HepG2 (cell line): ENCODE data around the gene CCDC7. TPM values are rescaled to one million over a fixed set of nuclear protein-coding genes. Genes with fewer than 3 reads are reported as not detected.
"Not testable (repeated sequence)": the region's sequence is repeated elsewhere in the genome, so short reads cannot be mapped to it uniquely, and the experiment has no call there.

Experiments used
- ATAC-seq: fragments of 200-7000 bp; cut with Tn5 transposase; 3 replicates; pipeline ENCODE4 v1.9.1; 2020; ENCODE audit warnings: mild to moderate bottlenecking, moderate library complexity
- BruUV-seq: library from RNA; stranded (reverse); fragments of 400-500 nt; replicated peaks from 2 replicates; lab custom pipeline; 2021; lab: Mats Ljungman, UMichigan
- CTCF ChIA-PET: fragments of 300-600 bp; formaldehyde crosslinking; extraction: SDS; loops from one replicate; lab custom pipeline; 2021; ENCODE audit warnings: low total read pairs, inconsistent platforms, low intra/inter-chr PET ratio; lab: Yijun Ruan, JAX
- POLR2A ChIA-PET: fragments of 350-600 bp; sonication (Branson Sonifier 250); formaldehyde crosslinking; loops from one replicate; lab custom pipeline; 2020; ENCODE audit warnings: antibody characterized with exemption, inconsistent platforms; lab: Yijun Ruan, JAX
- DNase-seq: peaks from one replicate; pipeline ENCODE4 v3.0.0-alpha.2; 2015; ENCODE audit warnings: low spot score
- FAIRE-seq: peaks from 3 replicates; lab custom pipeline; 2011; peaks lifted over from hg19 to GRCh38; lab: Jason Lieb, UNC
- H2AFZ ChIP-seq: one replicate; pipeline ENCODE4 v1.6.1; 2011; ENCODE audit warnings: low read length, inconsistent platforms
- H3K27ac ChIP-seq: fragments of 300-600 bp; 3 replicates; pipeline ENCODE4 v1.8.0; 2011; ENCODE audit warnings: mixed run types, mild to moderate bottlenecking, mixed read lengths, low read length, inconsistent platforms; ENCODE audit not compliant: insufficient read depth; ENCODE audit errors: extremely low read length
- H3K27me3 ChIP-seq, 2 experiments: fragments of 200-600 bp in 1 of 2; 2 replicates in 1 of 2; 3 replicates in 1 of 2; pipeline versions ENCODE4 v1.6.0 to v1.8.0; 2011; ENCODE audit warnings: low read length in 2 of 2, mild to moderate bottlenecking in 2 of 2, moderate library complexity in 2 of 2, inconsistent platforms in 1 of 2; ENCODE audit not compliant: insufficient read depth in 2 of 2, control insufficient read depth in 1 of 2
- H3K36me3 ChIP-seq, 2 experiments: fragments of 200-600 bp in 1 of 2; replicated peaks in 1 of 2; 2 replicates in 1 of 2; 3 replicates in 1 of 2; pipeline versions ENCODE4 v1.5.1 to v1.8.0; 2011; ENCODE audit warnings: low read length in 2 of 2, inconsistent platforms in 1 of 2; ENCODE audit not compliant: insufficient read depth in 2 of 2, control insufficient read depth in 1 of 2
- H3K4me1 ChIP-seq: 2 replicates; pipeline ENCODE4 v1.5.1; 2012; ENCODE audit warnings: low read length, inconsistent platforms; ENCODE audit not compliant: insufficient read depth
- H3K4me2 ChIP-seq: 2 replicates; pipeline ENCODE4 v1.6.0; 2011; ENCODE audit warnings: low read depth, low read length, inconsistent platforms
- H3K4me3 ChIP-seq, 3 experiments: fragments of 200-600 bp in 1 of 3; sonication (generic), shearing (Covaris generic) in 1 of 3; replicated peaks in 1 of 3; 2 replicates each; pipeline ENCODE4 v1.5.1; 2011 to 2016; ENCODE audit warnings: low read length in 3 of 3, inconsistent platforms in 2 of 3, low read depth in 2 of 3, mild to moderate bottlenecking in 2 of 3, control low read depth in 1 of 3, mixed read lengths in 1 of 3; ENCODE audit not compliant: insufficient read depth in 1 of 3
- H3K79me2 ChIP-seq: one replicate; pipeline ENCODE4 v1.6.1; 2011; ENCODE audit warnings: low read length, inconsistent platforms; ENCODE audit not compliant: insufficient read depth
- H3K9ac ChIP-seq: 2 replicates; pipeline ENCODE4 v1.6.0; 2011; ENCODE audit warnings: mild to moderate bottlenecking, low read depth, low read length, inconsistent platforms; ENCODE audit not compliant: insufficient read depth
- H3K9me3 ChIP-seq: 2 replicates; pipeline ENCODE4 v1.5.1; 2012; ENCODE audit warnings: mild to moderate bottlenecking, low read length
- H4K20me1 ChIP-seq: 2 replicates; pipeline ENCODE4 v1.6.0; 2011; ENCODE audit warnings: inconsistent platforms, mild to moderate bottlenecking, low read length, moderate library complexity; ENCODE audit not compliant: insufficient read depth
- EZH2 ChIP-seq: conservative IDR thresholded peaks from 2 replicates; pipeline ENCODE4 v1.6.1; 2012; ENCODE audit warnings: mild to moderate bottlenecking, low read depth, low read length, moderate library complexity
- JUNB ChIP-seq: sonication (generic); formaldehyde crosslinking; IDR thresholded peaks from 2 replicates; pipeline ENCODE4 v1.8.0; 2022; ENCODE audit warnings: missing genetic modification reagents, mild to moderate bottlenecking, borderline replicate concordance
- NFE2L2 ChIP-seq: fragments of 150-350 bp; IDR thresholded peaks from 2 replicates; pipeline ENCODE4 v1.6.1; 2014; ENCODE audit warnings: low read length
- NPAS2 ChIP-seq: sonication (generic); formaldehyde crosslinking; IDR thresholded peaks from 2 replicates; pipeline ENCODE4 v1.8.0; 2022; ENCODE audit warnings: mild to moderate bottlenecking, missing genetic modification reagents, borderline replicate concordance
- PPARG ChIP-seq: conservative IDR thresholded peaks from 2 replicates; pipeline ENCODE4 v1.6.1; 2016; ENCODE audit warnings: missing biosample characterization, missing genetic modification reagents
- SALL2 ChIP-seq: sonication (generic); formaldehyde crosslinking; IDR thresholded peaks from 2 replicates; pipeline ENCODE4 v1.8.1; 2023; ENCODE audit warnings: mild to moderate bottlenecking, missing genetic modification reagents, inconsistent platforms
- TCF7L2 ChIP-seq: IDR thresholded peaks from 2 replicates; pipeline ENCODE4 v1.6.1; 2011; ENCODE audit warnings: mild to moderate bottlenecking, low read depth, low read length, moderate library complexity
- ZNF790 ChIP-seq: sonication (generic); formaldehyde crosslinking; IDR thresholded peaks from 2 replicates; pipeline ENCODE4 v1.8.0; 2022; ENCODE audit warnings: missing genetic modification reagents, mild to moderate bottlenecking, borderline replicate concordance
- WGBS: methylation state at CpG from one replicate; pipeline ENCODE4 v1.1.6; 2017; ENCODE audit warnings: low lambda C conversion rate; 5-methylcytosine and 5-hydroxymethylcytosine counted together
- in situ Hi-C: cut with HindIII; loops from 2 replicates; pipeline ENCODE4 v1.10.0; 2017; ENCODE audit warnings: low pct_unique_long_range_greater_than_20kb; ENCODE audit not compliant: extremely low pct_ligation_motif_present
- intact Hi-C: fragments of 100-400 bp; cut with micrococcal nuclease; formaldehyde crosslinking; loops from one replicate; pipeline ENCODE4 v1.10.0; 2022; ENCODE audit not compliant: unreplicated experiment
- polyA plus RNA-seq, 8 experiments: library from polyadenylated mRNA; depleted of rRNA in 3 of 8; stranded (reverse) in 7 of 8; unstranded in 1 of 8; fragments of >200 nt; fragmentation: Illumina TruSeq in 4 of 8; extraction: Trizol in 4 of 8; gene quantifications; 2 replicates each; pipeline versions ENCODE4 v1.2.1 to v1.2.3, GENCODE V29; 2011 to 2016; ENCODE audit warnings: low read depth in 4 of 8, missing spikeins in 1 of 8, mixed read lengths in 1 of 8; ENCODE audit not compliant: insufficient read depth in 1 of 8
- total RNA-seq, 5 experiments: library from RNA; depleted of rRNA; stranded (reverse); fragments of >200 nt; fragmentation: Illumina TruSeq; extraction: Trizol; gene quantifications; 2 replicates each; pipeline ENCODE4 v1.2.3, GENCODE V29; 2016; ENCODE audit warnings: low read depth in 1 of 5
- TF ChIP-seq, protein P1 (sequence below), 2 experiments: sonication (generic) in 1 of 2; formaldehyde crosslinking in 1 of 2; IDR thresholded peaks; 2 replicates each; pipeline versions ENCODE4 v1.4.0 to v1.6.1; 2016 to 2020; ENCODE audit warnings: borderline replicate concordance in 1 of 2, low read depth in 1 of 2, mild to moderate bottlenecking in 1 of 2, missing genetic modification reagents in 1 of 2

Gene CCDC7
- total and polyA plus RNA-seq, 2 of the 13 experiments (the other 11 are each of a cell fraction or from before 2014, with no cell fraction given) = 0.40 to 1.8 TPM

DNA sequence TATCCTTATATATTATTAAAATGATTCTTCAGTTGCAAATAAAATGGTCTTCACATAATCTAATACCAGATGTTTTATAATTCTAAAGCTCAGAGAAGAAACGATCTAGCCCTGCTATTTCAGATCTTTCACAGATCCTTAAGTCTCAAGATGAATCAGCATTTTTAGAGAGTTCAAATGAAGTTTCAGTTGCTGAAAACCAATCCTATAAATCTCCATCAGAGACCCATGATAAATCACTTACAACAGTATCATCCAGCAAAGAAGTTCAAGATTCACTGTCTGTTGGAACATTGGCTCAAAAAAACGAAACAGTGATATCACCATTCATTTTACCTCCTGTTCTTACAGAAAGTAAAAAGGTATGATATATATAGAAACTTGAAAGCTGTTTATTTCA, 137.0 kb downstream of the CCDC7 start:
- FAIRE-seq = no peak
- TF ChIP-seq ZNF790 (no peak), EZH2 (no peak), JUNB (CRISPR knock-in tag) (no peak), TCF7L2 (no peak), NPAS2 (CRISPR knock-in tag) (no peak), NFE2L2 (peak; percentile 51; the same call in 1 of the 2 replicates), PPARG (no peak), SALL2 (CRISPR knock-in tag) (no peak)
- TF ChIP-seq, protein P1, sequence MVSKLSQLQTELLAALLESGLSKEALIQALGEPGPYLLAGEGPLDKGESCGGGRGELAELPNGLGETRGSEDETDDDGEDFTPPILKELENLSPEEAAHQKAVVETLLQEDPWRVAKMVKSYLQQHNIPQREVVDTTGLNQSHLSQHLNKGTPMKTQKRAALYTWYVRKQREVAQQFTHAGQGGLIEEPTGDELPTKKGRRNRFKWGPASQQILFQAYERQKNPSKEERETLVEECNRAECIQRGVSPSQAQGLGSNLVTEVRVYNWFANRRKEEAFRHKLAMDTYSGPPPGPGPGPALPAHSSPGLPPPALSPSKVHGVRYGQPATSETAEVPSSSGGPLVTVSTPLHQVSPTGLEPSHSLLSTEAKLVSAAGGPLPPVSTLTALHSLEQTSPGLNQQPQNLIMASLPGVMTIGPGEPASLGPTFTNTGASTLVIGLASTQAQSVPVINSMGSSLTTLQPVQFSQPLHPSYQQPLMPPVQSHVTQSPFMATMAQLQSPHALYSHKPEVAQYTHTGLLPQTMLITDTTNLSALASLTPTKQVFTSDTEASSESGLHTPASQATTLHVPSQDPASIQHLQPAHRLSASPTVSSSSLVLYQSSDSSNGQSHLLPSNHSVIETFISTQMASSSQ (IDR thresholded peaks at IDR 0.05; ENCODE audit: low read depth) = no peak
- TF ChIP-seq, protein P1 (CRISPR knock-in tag; IDR thresholded peaks at IDR 0.05; ENCODE audit: borderline replicate concordance) = no peak
- TF ChIP-seq, all 625 proteins: peak for 1
- Histone ChIP-seq H3K4me1 (no peaks in the 10 kb centered on the region), H3K27me3 (no peaks in the 10 kb centered on the region), H2AFZ (no peak overlapping the region), H3K9me3 (no peaks in the 10 kb centered on the region), H3K79me2 (no peaks in the 10 kb centered on the region), H3K4me2 (no peak overlapping the region), H3K4me3 (no peak overlapping the region), H4K20me1 (no peaks in the 10 kb centered on the region), H3K36me3 (no peaks in the 10 kb centered on the region), H3K27ac (no peak overlapping the region), H3K9ac (no peak overlapping the region)
- intact Hi-C loops (no loop called here), in situ Hi-C loops (no loop called here)
- BruUV-seq = no TSS peak
- POLR2A ChIA-PET = no interaction called here
- no peak for ATAC-seq
- CTCF ChIA-PET = no interaction called here
- no peak for DNase-seq
- 4% methylated on average over 2 of the region's 2 CpGs for WGBS

DNA sequence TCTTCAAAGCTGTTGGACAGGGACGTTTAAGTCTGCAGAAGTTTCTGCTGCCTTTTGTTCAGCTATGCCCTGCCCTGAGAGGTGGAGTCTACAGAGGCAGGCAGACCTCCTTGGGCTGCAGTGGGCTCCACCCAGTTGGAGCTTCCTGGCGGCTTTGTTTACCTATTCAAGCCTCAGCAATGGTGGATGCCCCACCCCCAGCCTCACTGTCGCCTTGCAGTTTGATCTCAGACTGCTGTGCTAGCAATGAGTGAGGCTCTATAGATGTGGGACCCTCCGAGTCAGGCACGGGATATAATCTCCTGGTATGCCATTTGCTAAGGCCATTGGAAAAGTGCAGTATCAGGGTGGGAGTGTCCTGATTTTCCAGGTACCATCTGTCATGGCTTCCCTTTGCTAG, 152.1 kb downstream of the CCDC7 start:
- H2AFZ ChIP-seq, intact Hi-C loops, H3K4me2 ChIP-seq, H3K79me2 ChIP-seq, H3K4me3 ChIP-seq, POLR2A ChIA-PET, in situ Hi-C loops, ATAC-seq, BruUV-seq, CTCF ChIA-PET, H3K9me3 ChIP-seq, H3K36me3 ChIP-seq, H3K27ac ChIP-seq, H4K20me1 ChIP-seq, H3K9ac ChIP-seq, DNase-seq, H3K4me1 ChIP-seq, FAIRE-seq, H3K27me3 ChIP-seq: not testable (repeated sequence)
- WGBS = no CpG with 5 or more reads among the region's 5 CpGs
